ENCODE results near the gene MAGEB16. TPM values are rescaled to one million over a fixed set of nuclear protein-coding genes. Genes with fewer than 3 reads are reported as not detected.

MAGEB16 gene
- total RNA-seq (2021) = not detected in 2 replicates
- long read RNA-seq = 0 reads

DNA sequence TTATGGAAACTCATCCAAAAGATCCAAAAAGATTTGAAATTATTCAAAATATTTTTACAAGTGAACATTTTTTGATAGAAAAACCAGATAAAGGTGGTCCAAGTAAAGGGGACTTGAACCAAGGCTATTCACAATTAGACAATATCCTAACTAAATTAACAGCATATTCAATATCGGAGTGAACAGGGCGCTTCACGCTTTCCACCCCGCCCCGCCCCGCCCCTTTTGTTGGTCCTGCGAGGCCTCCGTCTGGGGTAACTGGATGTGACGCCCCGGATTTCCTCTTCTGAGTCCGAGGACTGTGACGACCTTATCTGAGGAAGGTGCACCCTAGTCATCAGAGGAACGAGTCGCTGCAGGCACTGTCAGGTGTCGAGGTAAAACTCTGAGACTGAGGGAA lies at the start of gene MAGEB16:
TSS of gene MAGEB16 (plus strand) at position 301 of the 400 bp plus-strand sequence. CDS start 3,855 bp downstream, outside the sequence.
- H4K5ac ChIP-seq (ENCODE audit: insufficient read length, low read depth, low read length) = no peak within 1 kb of the TSS

More for the DNA sequence above, at the start of gene MAGEB16:
- Mint-ChIP-seq H3K36me3 (ENCODE audit: insufficient read depth in 1 of 3, low read depth in 3 of 3) (peaks cover 0 to 12% (median 5%) of the 10 kb centered on the region in 3 experiments; a peak in 4 of 7 replicates), H3K27ac (peak within 1 kb of the TSS in 1 of 3 experiments; percentile 57; a peak in 1 of 7 replicates), H3K27me3 (ENCODE audit: low read depth) (no peaks in the 10 kb centered on the region; the same call in 1 of the 2 replicates), H3K9me3 (peaks cover 56 to 57% of the 10 kb centered on the region in 2 experiments), H3K4me3 (no peak within 1 kb of the TSS), H3K4me1 (no peaks in the 10 kb centered on the region)
- no peak within 1 kb of the TSS for H2AK5ac ChIP-seq (ENCODE audit: insufficient read length, low read length)
- no peak within 1 kb of the TSS for H3K14ac ChIP-seq (ENCODE audit: insufficient read depth, low read length)
- H4K91ac ChIP-seq (ENCODE audit: insufficient read length, low read depth, low read length) = no peak within 1 kb of the TSS
- H2AFZ ChIP-seq (ENCODE audit: low read length) = no peak within 1 kb of the TSS
- no peak within 1 kb of the TSS for H2BK5ac ChIP-seq (ENCODE audit: insufficient read length, low read length)
- no CpG with 5 or more reads among the region's 15 CpGs for whole genome bisulfite sequencing (ENCODE audit: extremely low coverage, insufficient read length, low lambda C conversion rate)
- H3K79me1 ChIP-seq (ENCODE audit: insufficient read depth, low read depth, low read length, poor library complexity, severe bottlenecking) = no peaks in the 10 kb centered on the region
- no peak within 1 kb of the TSS for H3T11ph ChIP-seq (ENCODE audit: low read length)
- no peak within 1 kb of the TSS for H3K18ac ChIP-seq (ENCODE audit: insufficient read length, low read depth, low read length)
- H3K27ac ChIP-seq (ENCODE audit: insufficient read length, low read depth, low read length) = no peak within 1 kb of the TSS
- H3K9me3 ChIP-seq (ENCODE audit: control insufficient read depth, low read depth, low read length) = no peaks in the 10 kb centered on the region
- TF ChIP-seq, protein P1, sequence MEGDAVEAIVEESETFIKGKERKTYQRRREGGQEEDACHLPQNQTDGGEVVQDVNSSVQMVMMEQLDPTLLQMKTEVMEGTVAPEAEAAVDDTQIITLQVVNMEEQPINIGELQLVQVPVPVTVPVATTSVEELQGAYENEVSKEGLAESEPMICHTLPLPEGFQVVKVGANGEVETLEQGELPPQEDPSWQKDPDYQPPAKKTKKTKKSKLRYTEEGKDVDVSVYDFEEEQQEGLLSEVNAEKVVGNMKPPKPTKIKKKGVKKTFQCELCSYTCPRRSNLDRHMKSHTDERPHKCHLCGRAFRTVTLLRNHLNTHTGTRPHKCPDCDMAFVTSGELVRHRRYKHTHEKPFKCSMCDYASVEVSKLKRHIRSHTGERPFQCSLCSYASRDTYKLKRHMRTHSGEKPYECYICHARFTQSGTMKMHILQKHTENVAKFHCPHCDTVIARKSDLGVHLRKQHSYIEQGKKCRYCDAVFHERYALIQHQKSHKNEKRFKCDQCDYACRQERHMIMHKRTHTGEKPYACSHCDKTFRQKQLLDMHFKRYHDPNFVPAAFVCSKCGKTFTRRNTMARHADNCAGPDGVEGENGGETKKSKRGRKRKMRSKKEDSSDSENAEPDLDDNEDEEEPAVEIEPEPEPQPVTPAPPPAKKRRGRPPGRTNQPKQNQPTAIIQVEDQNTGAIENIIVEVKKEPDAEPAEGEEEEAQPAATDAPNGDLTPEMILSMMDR (conservative IDR thresholded peaks at IDR 0.05) = no peak
- H3K23me2 ChIP-seq (ENCODE audit: insufficient read length, low read depth, low read length, poor library complexity, severe bottlenecking) = no peaks in the 10 kb centered on the region
- no peak within 1 kb of the TSS for H3K23ac ChIP-seq (ENCODE audit: insufficient read length, low read depth, low read length)
- no peak for DNase-seq
- no peaks in the 10 kb centered on the region for H3K27me3 ChIP-seq (ENCODE audit: insufficient read depth, low read length)
- no peaks in the 10 kb centered on the region for H3K4me1 ChIP-seq (ENCODE audit: insufficient read depth, low read length)
- H4K8ac ChIP-seq (replicated peaks; ENCODE audit: insufficient read length, low read depth, low read length) = no peak within 1 kb of the TSS
- no peak within 1 kb of the TSS for H2BK20ac ChIP-seq (ENCODE audit: low read depth, low read length, poor library complexity, severe bottlenecking)
- H3K9ac ChIP-seq (ENCODE audit: extremely low read depth, insufficient read length, low read length) = no peak within 1 kb of the TSS
- no peak within 1 kb of the TSS for H2BK120ac ChIP-seq (ENCODE audit: low read depth, low read length, poor library complexity, severe bottlenecking)
- H3K56ac ChIP-seq (ENCODE audit: insufficient read length, low read depth, low read length) = no peak within 1 kb of the TSS
- no peaks in the 10 kb centered on the region for H4K20me1 ChIP-seq (ENCODE audit: control insufficient read depth, insufficient read depth, insufficient read length)
- H3K79me2 ChIP-seq (ENCODE audit: insufficient read depth, low read length) = no peaks in the 10 kb centered on the region
- H2BK12ac ChIP-seq (ENCODE audit: insufficient read length, low read depth, low read length) = no peak within 1 kb of the TSS
- H3K4ac ChIP-seq (ENCODE audit: low read depth, low read length) = no peak within 1 kb of the TSS
- no peak within 1 kb of the TSS for H2BK15ac ChIP-seq (ENCODE audit: low read depth, low read length)
- no peak within 1 kb of the TSS for H3K4me2 ChIP-seq (ENCODE audit: insufficient read depth, insufficient read length, low read length)
